H7 (cell line): ENCODE results near the gene C1QL2. TPM values are rescaled to one million over a fixed set of nuclear protein-coding genes. Genes with fewer than 3 reads are reported as not detected.

Experiments
- DNase-seq: peaks from one replicate; pipeline ENCODE4 v3.0.0; 2012
- H3K27me3 ChIP-seq: 2 replicates; pipeline ENCODE4 v1.6.0; 2011; ENCODE audit warnings: mild to moderate bottlenecking, low read length; ENCODE audit not compliant: control insufficient read depth, insufficient read depth
- H3K36me3 ChIP-seq: replicated peaks from 2 replicates; pipeline ENCODE4 v1.5.1; 2011; ENCODE audit warnings: low read length; ENCODE audit not compliant: control insufficient read depth, insufficient read depth
- H3K4me3 ChIP-seq: 2 replicates; pipeline ENCODE4 v1.5.1; 2011; ENCODE audit warnings: low read depth, mild to moderate bottlenecking, control low read depth, low read length, moderate library complexity; ENCODE audit not compliant: insufficient read depth
- total RNA-seq: library from RNA; depleted of rRNA; stranded (reverse); fragments of >200 nt; shearing (Covaris generic); gene quantifications from 2 replicates; pipeline ENCODE4 v1.2.3, GENCODE V29; 2014

Gene C1QL2
- total RNA-seq, 1 experiment from 2014 or later = 0.28 TPM

GRCh38 chr2:119173556-119174060, 15.1 kb upstream of the C1QL2 start:
- H3K27me3 ChIP-seq = no peaks in the 10 kb centered on the region; the same call in 1 of the 2 replicates
- DNase-seq = no peak
- no peaks in the 10 kb centered on the region for H3K36me3 ChIP-seq
- no peak overlapping the region for H3K4me3 ChIP-seq

GRCh38 chr2:119170504-119170903, 12.0 kb upstream of the C1QL2 start:
- no peak for DNase-seq
- Histone ChIP-seq H3K4me3 (no peak overlapping the region), H3K36me3 (no peaks in the 10 kb centered on the region), H3K27me3 (peaks cover 4% of the 10 kb centered on the region; the same call in 1 of the 2 replicates)

- peaks cover 6% of the 10 kb centered on the region; the same call in 1 of the 2 replicates for H3K27me3 ChIP-seq
- DNase-seq = no peak
- no peak overlapping the region for H3K4me3 ChIP-seq
- no peaks in the 10 kb centered on the region for H3K36me3 ChIP-seq
Observed at GRCh38 chr2:119169717-119170116, 11.2 kb upstream of the C1QL2 start.

GRCh38 chr2:119160361-119160990, 1.9 kb upstream of the C1QL2 start:
- DNase-seq = no peak
- Histone ChIP-seq H3K27me3 (peaks cover 46% of the 10 kb centered on the region), H3K36me3 (no peaks in the 10 kb centered on the region), H3K4me3 (no peak overlapping the region)

- Histone ChIP-seq H3K4me3 (peak overlapping the region; percentile 39), H3K27me3 (peaks cover 43% of the 10 kb centered on the region), H3K36me3 (no peaks in the 10 kb centered on the region)
- peak; percentile 65 for DNase-seq
Observed at GRCh38 chr2:119157850-119158511, 570 bp downstream of the C1QL2 start.

GRCh38 chr2:119156891-119157773, 1.4 kb downstream of the C1QL2 start:
- no peaks in the 10 kb centered on the region for H3K36me3 ChIP-seq
- peak overlapping the region; percentile 39 for H3K4me3 ChIP-seq
- H3K27me3 ChIP-seq = peaks cover 43% of the 10 kb centered on the region
- no peak for DNase-seq

- H3K27me3 ChIP-seq = peaks cover 43% of the 10 kb centered on the region
- no peaks in the 10 kb centered on the region for H3K36me3 ChIP-seq
- H3K4me3 ChIP-seq = peak overlapping the region; percentile 39
- DNase-seq = peak; percentile 86
Observed at GRCh38 chr2:119156105-119156890, 2.3 kb downstream of the C1QL2 start.

- Histone ChIP-seq H3K4me3 (peak overlapping the region; percentile 45), H3K36me3 (no peaks in the 10 kb centered on the region), H3K27me3 (peaks cover 43% of the 10 kb centered on the region)
- peak; percentile 91 for DNase-seq
Observed at GRCh38 chr2:119155633-119156032, 2.9 kb downstream of the C1QL2 start.

GRCh38 chr2:119154076-119154475, 4.5 kb downstream of the C1QL2 start:
- peaks cover 27% of the 10 kb centered on the region for H3K27me3 ChIP-seq
- H3K36me3 ChIP-seq = no peaks in the 10 kb centered on the region
- no peak overlapping the region for H3K4me3 ChIP-seq
- DNase-seq = no peak

- DNase-seq = no peak
- Histone ChIP-seq H3K27me3 (no peaks in the 10 kb centered on the region; the same call in 1 of the 2 replicates), H3K36me3 (no peaks in the 10 kb centered on the region), H3K4me3 (no peak overlapping the region)
Observed at GRCh38 chr2:119149611-119150010, 8.9 kb downstream of the C1QL2 start.

- no peaks in the 10 kb centered on the region; the same call in 1 of the 2 replicates for H3K27me3 ChIP-seq
- peak; percentile 61 for DNase-seq
Observed at GRCh38 chr2:119147776-119148715, 10.5 kb downstream of the C1QL2 start.

GRCh38 chr2:119144806-119145205, 13.7 kb downstream of the C1QL2 start:
- Histone ChIP-seq H3K36me3 (no peaks in the 10 kb centered on the region), H3K27me3 (no peaks in the 10 kb centered on the region), H3K4me3 (no peak overlapping the region)
- DNase-seq = no peak

More at GRCh38 chr2:119147776-119148715, 10.5 kb downstream of the C1QL2 start:
- no peak overlapping the region for H3K4me3 ChIP-seq
- no peaks in the 10 kb centered on the region for H3K36me3 ChIP-seq

GRCh38 chr2:119142824-119143223, 15.7 kb downstream of the C1QL2 start:
- no peaks in the 10 kb centered on the region for H3K36me3 ChIP-seq
- H3K4me3 ChIP-seq = no peak overlapping the region
- DNase-seq = no peak
- peaks cover 2% of the 10 kb centered on the region; the same call in 1 of the 2 replicates for H3K27me3 ChIP-seq
